A549 (cell line): Measurements from ENCODE around the gene NUTF2.

Experiments
- BHLHE40 ChIP-seq: IDR thresholded peaks from 2 replicates; pipeline ENCODE4 v1.6.1; 2012; ENCODE audit warnings: low read depth, low read length, inconsistent platforms
- CHD2 ChIP-seq: fragments of 150-350 bp; IDR thresholded peaks from 2 replicates; pipeline ENCODE4 v1.6.1; 2014; ENCODE audit warnings: low read length; ENCODE audit not compliant: partially characterized antibody
- EHF ChIP-seq: fragments of 250-450 bp; sonication (Bioruptor Pico); IDR thresholded peaks from 2 replicates; pipeline ENCODE4 v1.5.0; 2020; ENCODE audit warnings: mild to moderate bottlenecking
- EP300 ChIP-seq, 2 experiments: fragments of >200 bp; sonication (Bioruptor Twin); formaldehyde crosslinking; IDR thresholded peaks; 2 replicates in 1 of 2; 3 replicates in 1 of 2; pipeline ENCODE4 v1.6.1; 2016 to 2017
- MAFK ChIP-seq: fragments of 450-650 bp; IDR thresholded peaks from 2 replicates; pipeline ENCODE4 v1.6.1; 2014; ENCODE audit not compliant: partially characterized antibody
- MAX ChIP-seq: IDR thresholded peaks from 2 replicates; pipeline ENCODE4 v1.6.1; 2012
- POLR2A ChIP-seq: IDR thresholded peaks from 2 replicates; pipeline ENCODE4 v1.6.1; 2012; ENCODE audit warnings: mild to moderate bottlenecking, low read length
- POLR2AphosphoS2 ChIP-seq: conservative IDR thresholded peaks from 2 replicates; pipeline ENCODE4 v1.6.1; 2012; ENCODE audit warnings: low read length, improper control_type of control experiment, inconsistent platforms
- RAD21 ChIP-seq, 2 experiments: fragments of >200 bp in 1 of 2; sonication (Bioruptor Twin) in 1 of 2; formaldehyde crosslinking in 1 of 2; IDR thresholded peaks in 1 of 2; conservative IDR thresholded peaks in 1 of 2; 2 replicates in 1 of 2; 3 replicates in 1 of 2; pipeline ENCODE4 v1.6.1; 2012 to 2018; ENCODE audit warnings: inconsistent platforms in 1 of 2
- REST ChIP-seq: fragments of 200-600 bp; sonication (generic); IDR thresholded peaks from 2 replicates; pipeline ENCODE4 v1.6.1; 2016; ENCODE audit warnings: antibody characterized with exemption, mild to moderate bottlenecking, moderate library complexity
- TF ChIP-seq, protein P1 (sequence below): fragments of >200 bp; sonication (Bioruptor Twin); formaldehyde crosslinking; IDR thresholded peaks from 3 replicates; pipeline ENCODE4 v1.5.1; 2016

- TF ChIP-seq, protein P1, sequence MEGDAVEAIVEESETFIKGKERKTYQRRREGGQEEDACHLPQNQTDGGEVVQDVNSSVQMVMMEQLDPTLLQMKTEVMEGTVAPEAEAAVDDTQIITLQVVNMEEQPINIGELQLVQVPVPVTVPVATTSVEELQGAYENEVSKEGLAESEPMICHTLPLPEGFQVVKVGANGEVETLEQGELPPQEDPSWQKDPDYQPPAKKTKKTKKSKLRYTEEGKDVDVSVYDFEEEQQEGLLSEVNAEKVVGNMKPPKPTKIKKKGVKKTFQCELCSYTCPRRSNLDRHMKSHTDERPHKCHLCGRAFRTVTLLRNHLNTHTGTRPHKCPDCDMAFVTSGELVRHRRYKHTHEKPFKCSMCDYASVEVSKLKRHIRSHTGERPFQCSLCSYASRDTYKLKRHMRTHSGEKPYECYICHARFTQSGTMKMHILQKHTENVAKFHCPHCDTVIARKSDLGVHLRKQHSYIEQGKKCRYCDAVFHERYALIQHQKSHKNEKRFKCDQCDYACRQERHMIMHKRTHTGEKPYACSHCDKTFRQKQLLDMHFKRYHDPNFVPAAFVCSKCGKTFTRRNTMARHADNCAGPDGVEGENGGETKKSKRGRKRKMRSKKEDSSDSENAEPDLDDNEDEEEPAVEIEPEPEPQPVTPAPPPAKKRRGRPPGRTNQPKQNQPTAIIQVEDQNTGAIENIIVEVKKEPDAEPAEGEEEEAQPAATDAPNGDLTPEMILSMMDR = no peak
- TF ChIP-seq REST (no peak), POLR2AphosphoS2 (no peak), EP300 (IDR thresholded peaks at IDR 0.05) (no peak), BHLHE40 (no peak), EHF (CRISPR knock-in tag) (no peak), RAD21 (conservative IDR thresholded peaks at IDR 0.05 in 1 of 2, IDR thresholded peaks at IDR 0.05 in 1 of 2) (no peak), MAFK (no peak), MAX (no peak), CHD2 (no peak), POLR2A (no peak)
Measured at GRCh38 chr16:67846063-67846319, 742 bp upstream of the NUTF2 start.
